H9 (cell line): Measurements from ENCODE around the gene PLPP6. TPM values are rescaled to one million over a fixed set of nuclear protein-coding genes. Genes with fewer than 3 reads are reported as not detected.

Experiments
- DNase-seq: peaks from one replicate; pipeline ENCODE4 v3.0.0-alpha.2; 2017
- H2AFZ ChIP-seq: one replicate; pipeline ENCODE4 v1.6.1; 2013; ENCODE audit warnings: mild to moderate bottlenecking, low read length, control low read depth, moderate library complexity
- H2AK5ac ChIP-seq: 2 replicates; pipeline ENCODE4 v1.6.1; 2013; ENCODE audit warnings: low read length, control low read depth, mixed read lengths; ENCODE audit not compliant: insufficient read length
- H2BK120ac ChIP-seq: one replicate; pipeline ENCODE4 v1.6.1; 2013; ENCODE audit warnings: low read depth, mild to moderate bottlenecking, low read length, control low read depth, inconsistent platforms; ENCODE audit not compliant: poor library complexity, severe bottlenecking
- H2BK12ac ChIP-seq: 2 replicates; pipeline ENCODE4 v1.6.1; 2013; ENCODE audit warnings: low read length, control low read depth, mixed read lengths, low read depth; ENCODE audit not compliant: insufficient read length
- H2BK15ac ChIP-seq: 2 replicates; pipeline ENCODE4 v1.6.1; 2013; ENCODE audit warnings: low read depth, low read length, control low read depth
- H2BK20ac ChIP-seq: one replicate; pipeline ENCODE4 v1.6.1; 2013; ENCODE audit warnings: low read depth, mild to moderate bottlenecking, low read length, control low read depth, inconsistent platforms; ENCODE audit not compliant: poor library complexity, severe bottlenecking
- H2BK5ac ChIP-seq: 2 replicates; pipeline ENCODE4 v1.6.1; 2013; ENCODE audit warnings: low read length, control low read depth, mixed read lengths; ENCODE audit not compliant: insufficient read length
- H3K14ac ChIP-seq: 2 replicates; pipeline ENCODE4 v1.6.1; 2013; ENCODE audit warnings: low read length, control low read depth; ENCODE audit not compliant: insufficient read depth
- H3K18ac ChIP-seq: 2 replicates; pipeline ENCODE4 v1.6.1; 2013; ENCODE audit warnings: low read depth, mild to moderate bottlenecking, mixed read lengths, low read length, control low read depth; ENCODE audit not compliant: insufficient read length
- H3K23ac ChIP-seq: 2 replicates; pipeline ENCODE4 v1.6.1; 2013; ENCODE audit warnings: low read length, control low read depth, mixed read lengths, low read depth; ENCODE audit not compliant: insufficient read length
- H3K23me2 ChIP-seq: 2 replicates; pipeline ENCODE4 v1.6.1; 2013; ENCODE audit warnings: low read depth, mild to moderate bottlenecking, mixed read lengths, low read length, control low read depth; ENCODE audit not compliant: insufficient read length, poor library complexity, severe bottlenecking
- H3K27ac ChIP-seq: 2 replicates; pipeline ENCODE4 v1.5.1; 2013; ENCODE audit warnings: low read length, control low read depth, mixed read lengths, low read depth; ENCODE audit not compliant: insufficient read length
- H3K27me3 ChIP-seq: 2 replicates; pipeline ENCODE4 v1.6.1; 2013; ENCODE audit warnings: low read length, control low read depth, inconsistent platforms; ENCODE audit not compliant: insufficient read depth
- H3K4ac ChIP-seq: 2 replicates; pipeline ENCODE4 v1.6.1; 2013; ENCODE audit warnings: low read depth, mild to moderate bottlenecking, control low read depth, inconsistent platforms, low read length, moderate library complexity
- H3K4me1 ChIP-seq: 2 replicates; pipeline ENCODE4 v1.6.1; 2013; ENCODE audit warnings: low read length, control low read depth, inconsistent platforms; ENCODE audit not compliant: insufficient read depth
- H3K4me2 ChIP-seq: 2 replicates; pipeline ENCODE4 v1.6.1; 2013; ENCODE audit warnings: low read length, control low read depth, mixed read lengths; ENCODE audit not compliant: insufficient read length, insufficient read depth
- H3K56ac ChIP-seq: 2 replicates; pipeline ENCODE4 v1.6.1; 2013; ENCODE audit warnings: low read depth, mild to moderate bottlenecking, mixed read lengths, low read length, control low read depth; ENCODE audit not compliant: insufficient read length
- H3K79me1 ChIP-seq: 2 replicates; pipeline ENCODE4 v1.6.1; 2013; ENCODE audit warnings: low read depth, mild to moderate bottlenecking, moderate library complexity, low read length, control low read depth, inconsistent platforms; ENCODE audit not compliant: insufficient read depth, poor library complexity, severe bottlenecking
- H3K79me2 ChIP-seq: 2 replicates; pipeline ENCODE4 v1.6.1; 2013; ENCODE audit warnings: low read length, control low read depth, inconsistent platforms; ENCODE audit not compliant: insufficient read depth
- H3K9ac ChIP-seq: 2 replicates; pipeline ENCODE4 v1.6.1; 2013; ENCODE audit warnings: low read length, control low read depth, mixed read lengths; ENCODE audit not compliant: insufficient read length; ENCODE audit errors: extremely low read depth
- H3K9me3 ChIP-seq: one replicate; pipeline ENCODE4 v1.6.1; 2013; ENCODE audit warnings: low read depth, low read length, inconsistent platforms; ENCODE audit not compliant: control insufficient read depth
- H3T11ph ChIP-seq: one replicate; pipeline ENCODE4 v1.6.1; 2013; ENCODE audit warnings: mild to moderate bottlenecking, low read length, control low read depth, inconsistent platforms
- H4K20me1 ChIP-seq: one replicate; pipeline ENCODE4 v1.6.1; 2013; ENCODE audit not compliant: control insufficient read depth, insufficient read length, insufficient read depth
- H4K5ac ChIP-seq: 2 replicates; pipeline ENCODE4 v1.6.1; 2013; ENCODE audit warnings: low read depth, mild to moderate bottlenecking, mixed read lengths, low read length, control low read depth; ENCODE audit not compliant: insufficient read length
- H4K8ac ChIP-seq: replicated peaks from 2 replicates; pipeline ENCODE4 v1.6.1; 2013; ENCODE audit warnings: low read length, control low read depth, mixed read lengths, low read depth; ENCODE audit not compliant: insufficient read length
- H4K91ac ChIP-seq: 2 replicates; pipeline ENCODE4 v1.6.1; 2013; ENCODE audit warnings: low read depth, mild to moderate bottlenecking, moderate library complexity, mixed read lengths, low read length, control low read depth; ENCODE audit not compliant: insufficient read length
- H3K27ac Mint-ChIP-seq, 3 experiments: 2 replicates in 2 of 3; 3 replicates in 1 of 3; pipeline ENCODE4 v1.8.0; 2020 to 2021; ENCODE audit warnings: mixed read lengths in 3 of 3, mild to moderate bottlenecking in 1 of 3, moderate library complexity in 1 of 3
- H3K27me3 Mint-ChIP-seq: 2 replicates; pipeline ENCODE4 v1.8.0; 2021; ENCODE audit warnings: low read depth, mild to moderate bottlenecking, moderate library complexity, mixed read lengths
- H3K36me3 Mint-ChIP-seq, 3 experiments: 2 replicates in 2 of 3; 3 replicates in 1 of 3; pipeline ENCODE4 v1.8.0; 2020 to 2021; ENCODE audit warnings: low read depth in 3 of 3, mixed read lengths in 3 of 3; ENCODE audit not compliant: insufficient read depth in 1 of 3
- H3K4me1 Mint-ChIP-seq, 2 experiments: 2 replicates each; pipeline ENCODE4 v1.8.0; 2020; ENCODE audit warnings: mixed read lengths in 2 of 2
- H3K4me3 Mint-ChIP-seq, 2 experiments: 2 replicates in 1 of 2; 3 replicates in 1 of 2; pipeline ENCODE4 v1.8.0; 2020 to 2021; ENCODE audit warnings: mild to moderate bottlenecking in 2 of 2, mixed read lengths in 2 of 2, moderate library complexity in 1 of 2
- H3K9me3 Mint-ChIP-seq, 2 experiments: 2 replicates in 1 of 2; 3 replicates in 1 of 2; pipeline ENCODE4 v1.8.0; 2020; ENCODE audit warnings: mild to moderate bottlenecking in 2 of 2, mixed read lengths in 2 of 2, moderate library complexity in 1 of 2
- CTCF ChIP-seq: fragments of 200-600 bp; sonication (generic); conservative IDR thresholded peaks from 3 replicates; pipeline ENCODE4 v1.8.0; 2021; ENCODE audit warnings: antibody characterized with exemption, mild to moderate bottlenecking
- WGBS: extraction: QIAGEN DNeasy Blood & Tissue Kit; methylation state at CpG from one replicate; pipeline ENCODE4 v1.1.7; 2013; ENCODE audit warnings: missing lambda C conversion rate, low lambda C conversion rate, mixed read lengths; ENCODE audit not compliant: insufficient read length; ENCODE audit errors: extremely low coverage; 5-methylcytosine and 5-hydroxymethylcytosine counted together
- total RNA-seq: library from RNA; stranded (reverse); gene quantifications from 2 replicates; pipeline ENCODE4 v1.2.1, GENCODE V29; 2021

Gene PLPP6
- total RNA-seq, 1 experiment from 2014 or later: 7.6 TPM

GRCh38 chr9:4686112-4686511, 24.0 kb downstream of the PLPP6 start:
- H3K4me1 Mint-ChIP-seq: peaks cover 0 to 2% of the 10 kb centered on the region in 2 experiments; a peak in 1 of 4 replicates
- no peaks in the 10 kb centered on the region for H3K9me3 ChIP-seq
- H3K4me2 ChIP-seq: no peak overlapping the region
- H3K14ac ChIP-seq: no peak overlapping the region
- no peak for DNase-seq
- no peaks in the 10 kb centered on the region for H3K27me3 ChIP-seq
- H2AFZ ChIP-seq: no peak overlapping the region
- no peak overlapping the region for H2BK120ac ChIP-seq
- no peak overlapping the region for H2BK15ac ChIP-seq
- H3K4me3 Mint-ChIP-seq: no peak overlapping the region
- H3K23me2 ChIP-seq: no peaks in the 10 kb centered on the region
- no peaks in the 10 kb centered on the region for H3K4me1 ChIP-seq
- H3K23ac ChIP-seq: no peak overlapping the region
- no peak overlapping the region for H3T11ph ChIP-seq
- H4K8ac ChIP-seq: no peak overlapping the region
- H3K4ac ChIP-seq: no peak overlapping the region
- no peaks in the 10 kb centered on the region for H3K79me1 ChIP-seq
- H2BK5ac ChIP-seq: no peak overlapping the region
- H3K56ac ChIP-seq: no peak overlapping the region
- H3K9me3 Mint-ChIP-seq: no peaks in the 10 kb centered on the region
- H3K27ac ChIP-seq: no peak overlapping the region
- H4K5ac ChIP-seq: no peak overlapping the region
- no peak overlapping the region for H3K9ac ChIP-seq
- H3K27me3 Mint-ChIP-seq: no peaks in the 10 kb centered on the region
- no peaks in the 10 kb centered on the region for H4K20me1 ChIP-seq
- H2BK12ac ChIP-seq: no peak overlapping the region
- WGBS: no CpG with 5 or more reads among the region's 4 CpGs
- H2AK5ac ChIP-seq: no peak overlapping the region
- H3K27ac Mint-ChIP-seq: no peak overlapping the region; a peak in 1 of 7 replicates
- no peak for TF ChIP-seq CTCF
- peaks cover 6 to 27% (median 20%) of the 10 kb centered on the region in 3 experiments; a peak in 6 of 7 replicates for H3K36me3 Mint-ChIP-seq
- no peak overlapping the region for H2BK20ac ChIP-seq
- peaks cover 3% of the 10 kb centered on the region; the same call in 1 of the 2 replicates for H3K79me2 ChIP-seq
- no peak overlapping the region for H4K91ac ChIP-seq
- no peak overlapping the region for H3K18ac ChIP-seq
